ENCODE measurements around the gene CREBBP. TPM values are rescaled to one million over a fixed set of nuclear protein-coding genes. Genes with fewer than 3 reads are reported as not detected.

CREBBP gene
- polyA plus RNA-seq, 1 donor (not counting 4 experiments of a cell fraction or from before 2014, with no cell fraction given), result 5.0 TPM

DNA sequence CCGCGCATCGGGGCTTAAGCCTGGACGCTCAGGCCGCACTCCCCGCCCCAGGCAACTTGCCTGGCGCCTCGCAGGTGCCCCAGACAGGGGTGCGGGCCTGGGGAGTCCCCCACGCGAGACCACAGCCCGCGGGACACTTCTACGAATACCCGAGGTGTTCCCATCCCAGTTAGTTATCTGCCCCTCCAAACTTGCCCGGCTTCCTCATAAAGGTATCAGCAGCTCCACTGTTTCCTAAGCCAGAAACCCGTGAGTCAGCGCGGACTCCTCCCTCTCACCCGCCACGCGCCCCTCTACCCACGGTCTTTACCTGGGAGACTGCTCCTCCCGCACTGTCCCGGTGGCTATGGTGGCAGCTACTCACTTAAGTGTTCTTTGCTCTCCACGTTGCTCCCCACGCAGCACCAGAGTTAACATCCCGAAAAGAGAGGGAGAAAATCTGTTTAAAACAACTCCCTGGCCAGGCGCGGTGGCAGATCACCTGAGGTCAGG, 1.0 kb upstream of the CREBBP start:
- FAIRE-seq (no peak), DNase-seq (ENCODE audit: low read depth, low spot score) (no peak)
- Histone ChIP-seq H4K20me1 (ENCODE audit: control insufficient read depth, extremely low read depth, insufficient read depth, low read length) (peaks cover 19% of the 10 kb centered on the region), H3K9me1 (ENCODE audit: control insufficient read depth, extremely low read depth, insufficient read depth, low read length) (peaks cover 2% of the 10 kb centered on the region), H3K9me3 (ENCODE audit: control insufficient read depth, low read depth, low read length) (no peaks in the 10 kb centered on the region), H3K79me2 (ENCODE audit: control insufficient read depth, insufficient read depth, low read length) (peaks cover 32% of the 10 kb centered on the region), H3K4me1 (ENCODE audit: control insufficient read depth, extremely low read depth, insufficient read depth, low read length) (peaks cover 17% of the 10 kb centered on the region), H3K36me3 (ENCODE audit: control insufficient read depth in 2 of 2, extremely low read depth in 1 of 2, insufficient read depth in 2 of 2, low read length in 2 of 2) (peaks cover 0 to 4% of the 10 kb centered on the region in 2 experiments), H3K9ac (ENCODE audit: control insufficient read depth, extremely low read depth, insufficient read depth, low read length) (peak overlapping the region; percentile 89), H2AFZ (ENCODE audit: control insufficient read depth, low read length) (peak overlapping the region; percentile 84), H3K4me2 (ENCODE audit: control insufficient read depth, extremely low read depth, insufficient read depth, low read depth, low read length) (peak overlapping the region; percentile 85), H3K27me3 (ENCODE audit: control insufficient read depth, extremely low read depth, insufficient read depth, low read length) (no peaks in the 10 kb centered on the region), H3K27ac (ENCODE audit: control insufficient read depth, insufficient read depth, low read length) (peak overlapping the region; percentile 71), H3K4me3 (ENCODE audit: control insufficient read depth in 2 of 3, extremely low read depth in 1 of 3, insufficient read depth in 2 of 3, low read depth in 1 of 3, low read length in 3 of 3) (peak overlapping the region; percentile 72 to 88 (median 74))
- dilution Hi-C loops (cut with MboI; ENCODE audit: extremely low pct_ligation_motif_present, low sequenced_read_pairs), result no loop called here
- TF ChIP-seq CTCF (optimal IDR thresholded peaks at IDR 0.05 in 1 of 3, IDR thresholded peaks at IDR 0.05 in 1 of 3, conservative IDR thresholded peaks at IDR 0.05 in 1 of 3; ENCODE audit: extremely low read depth in 1 of 3, insufficient read depth in 2 of 3, low read length in 3 of 3), result no peak
- TF ChIP-seq EZH2 (IDR thresholded peaks at IDR 0.05; ENCODE audit: low read length), result no peak

GRCh38 chr16:3879887-3880564, 487 bp downstream of the CREBBP start:
- no peak for FAIRE-seq
- H3K4me1 ChIP-seq (ENCODE audit: control insufficient read depth, extremely low read depth, insufficient read depth, low read length), result peaks cover 18% of the 10 kb centered on the region
- H2AFZ ChIP-seq (ENCODE audit: control insufficient read depth, low read length), result no peak overlapping the region
- peaks cover 0 to 4% of the 10 kb centered on the region in 2 experiments for H3K36me3 ChIP-seq (ENCODE audit: control insufficient read depth in 2 of 2, extremely low read depth in 1 of 2, insufficient read depth in 2 of 2, low read length in 2 of 2)
- no peak for DNase-seq (ENCODE audit: low read depth, low spot score)
- H3K9me3 ChIP-seq (ENCODE audit: control insufficient read depth, low read depth, low read length), result no peaks in the 10 kb centered on the region
- peak overlapping the region; percentile 76 to 88 (median 83) for H3K4me3 ChIP-seq (ENCODE audit: control insufficient read depth in 2 of 3, extremely low read depth in 1 of 3, insufficient read depth in 2 of 3, low read depth in 1 of 3, low read length in 3 of 3)
- peaks cover 3% of the 10 kb centered on the region for H3K9me1 ChIP-seq (ENCODE audit: control insufficient read depth, extremely low read depth, insufficient read depth, low read length)
- H4K20me1 ChIP-seq (ENCODE audit: control insufficient read depth, extremely low read depth, insufficient read depth, low read length), result peaks cover 28% of the 10 kb centered on the region
- dilution Hi-C loops (cut with MboI; ENCODE audit: extremely low pct_ligation_motif_present, low sequenced_read_pairs), result no loop called here
- H3K27me3 ChIP-seq (ENCODE audit: control insufficient read depth, extremely low read depth, insufficient read depth, low read length), result no peaks in the 10 kb centered on the region
- peak overlapping the region; percentile 98 for H3K4me2 ChIP-seq (ENCODE audit: control insufficient read depth, extremely low read depth, insufficient read depth, low read depth, low read length)
- H3K27ac ChIP-seq (ENCODE audit: control insufficient read depth, insufficient read depth, low read length), result peak overlapping the region; percentile 40
- peak overlapping the region; percentile 89 for H3K9ac ChIP-seq (ENCODE audit: control insufficient read depth, extremely low read depth, insufficient read depth, low read length)
- TF ChIP-seq EZH2 (IDR thresholded peaks at IDR 0.05; ENCODE audit: low read length) (no peak), CTCF (optimal IDR thresholded peaks at IDR 0.05 in 1 of 3, IDR thresholded peaks at IDR 0.05 in 1 of 3, conservative IDR thresholded peaks at IDR 0.05 in 1 of 3; ENCODE audit: extremely low read depth in 1 of 3, insufficient read depth in 2 of 3, low read length in 3 of 3) (peak in 2 of 3 experiments; percentile 14 to 56)
- H3K79me2 ChIP-seq (ENCODE audit: control insufficient read depth, insufficient read depth, low read length), result peaks cover 47% of the 10 kb centered on the region
